Measurements from ENCODE around the gene TUBB1.

Gene TUBB1

DNA sequence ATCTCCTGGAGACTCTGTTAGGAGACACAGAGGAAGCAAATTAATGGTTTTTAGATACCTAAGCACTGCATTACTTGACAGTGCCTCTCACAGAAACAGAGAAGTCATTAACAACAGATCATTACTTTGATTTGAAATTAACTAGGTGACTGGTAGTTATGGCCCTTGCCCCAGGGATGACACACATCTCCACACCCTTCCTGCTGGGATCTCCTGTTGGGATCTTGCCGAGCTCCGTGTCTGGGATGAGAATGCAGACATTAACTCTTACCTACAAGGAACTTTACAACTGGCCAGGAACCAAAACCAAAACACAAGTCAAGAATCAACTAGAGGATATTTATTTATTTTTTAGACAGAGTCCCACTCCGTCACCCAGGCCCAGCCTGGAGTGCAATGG, 25.6 kb downstream of the TUBB1 start:
- peak overlapping the region; percentile 73 for H2AFZ ChIP-seq (ENCODE audit: low read depth, low read length, severe bottlenecking)
- peaks cover 13% of the 10 kb centered on the region for H3F3A ChIP-seq (ENCODE audit: insufficient read depth)
- peaks cover 15% of the 10 kb centered on the region; the same call in 1 of the 2 replicates for H4K20me1 ChIP-seq (ENCODE audit: low read depth, low read length)
- peak overlapping the region; percentile 64; the same call in 1 of the 2 replicates for H3K27ac ChIP-seq (ENCODE audit: low read depth, low read length)
- H3K9me2 ChIP-seq (replicated peaks; ENCODE audit: insufficient read depth, low read length): no peaks in the 10 kb centered on the region
- peaks cover 28% of the 10 kb centered on the region for H3K79me2 ChIP-seq (ENCODE audit: insufficient read depth, low read length)
- H3K36me3 ChIP-seq (ENCODE audit: low read length): no peaks in the 10 kb centered on the region
- TF ChIP-seq EZH2phosphoT487 (conservative IDR thresholded peaks at IDR 0.05; ENCODE audit: low read length): no peak
- TF ChIP-seq, protein P1, sequence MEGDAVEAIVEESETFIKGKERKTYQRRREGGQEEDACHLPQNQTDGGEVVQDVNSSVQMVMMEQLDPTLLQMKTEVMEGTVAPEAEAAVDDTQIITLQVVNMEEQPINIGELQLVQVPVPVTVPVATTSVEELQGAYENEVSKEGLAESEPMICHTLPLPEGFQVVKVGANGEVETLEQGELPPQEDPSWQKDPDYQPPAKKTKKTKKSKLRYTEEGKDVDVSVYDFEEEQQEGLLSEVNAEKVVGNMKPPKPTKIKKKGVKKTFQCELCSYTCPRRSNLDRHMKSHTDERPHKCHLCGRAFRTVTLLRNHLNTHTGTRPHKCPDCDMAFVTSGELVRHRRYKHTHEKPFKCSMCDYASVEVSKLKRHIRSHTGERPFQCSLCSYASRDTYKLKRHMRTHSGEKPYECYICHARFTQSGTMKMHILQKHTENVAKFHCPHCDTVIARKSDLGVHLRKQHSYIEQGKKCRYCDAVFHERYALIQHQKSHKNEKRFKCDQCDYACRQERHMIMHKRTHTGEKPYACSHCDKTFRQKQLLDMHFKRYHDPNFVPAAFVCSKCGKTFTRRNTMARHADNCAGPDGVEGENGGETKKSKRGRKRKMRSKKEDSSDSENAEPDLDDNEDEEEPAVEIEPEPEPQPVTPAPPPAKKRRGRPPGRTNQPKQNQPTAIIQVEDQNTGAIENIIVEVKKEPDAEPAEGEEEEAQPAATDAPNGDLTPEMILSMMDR (IDR thresholded peaks at IDR 0.05; ENCODE audit: insufficient read depth, low read length, poor library complexity, severe bottlenecking): no peak
- H3K27me3 ChIP-seq (ENCODE audit: low read length): no peaks in the 10 kb centered on the region
- no peak overlapping the region for H3K9ac ChIP-seq (ENCODE audit: low read length)
- no peak overlapping the region for H3K4me3 ChIP-seq (ENCODE audit: insufficient read depth, low read length, poor library complexity, severe bottlenecking)
- no peaks in the 10 kb centered on the region for H3K9me3 ChIP-seq (ENCODE audit: insufficient read depth, low read length)
- no peak overlapping the region for H3K4me2 ChIP-seq (ENCODE audit: low read depth, low read length, poor library complexity, severe bottlenecking)

DNA sequence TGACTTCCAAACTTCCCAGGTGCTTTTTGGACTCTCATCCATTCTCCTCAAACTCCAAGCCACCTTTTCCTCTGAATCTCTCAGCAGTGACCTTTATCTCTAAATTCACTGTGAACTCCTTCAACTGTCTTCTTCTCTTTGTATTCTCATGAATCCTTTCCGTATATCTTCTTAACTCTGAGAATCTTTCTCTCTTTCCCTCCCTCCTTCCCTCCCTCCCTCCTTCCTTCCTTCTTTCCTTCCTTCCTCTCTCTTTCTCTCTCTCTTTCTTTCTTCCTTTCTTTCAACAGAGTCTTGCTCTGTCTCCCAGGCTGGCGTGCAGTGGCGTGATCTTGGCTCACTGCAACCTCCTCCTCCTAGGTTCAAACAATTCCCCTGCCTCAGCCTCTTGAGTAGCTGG, 27.6 kb downstream of the TUBB1 start:
- no peaks in the 10 kb centered on the region for H3K9me2 ChIP-seq (replicated peaks; ENCODE audit: insufficient read depth, low read length)
- H3K4me2 ChIP-seq (ENCODE audit: low read depth, low read length, poor library complexity, severe bottlenecking): no peak overlapping the region
- no peaks in the 10 kb centered on the region for H3K9me3 ChIP-seq (ENCODE audit: insufficient read depth, low read length)
- H4K20me1 ChIP-seq (ENCODE audit: low read depth, low read length): no peaks in the 10 kb centered on the region
- H3K9ac ChIP-seq (ENCODE audit: low read length): no peak overlapping the region
- H3K27ac ChIP-seq (ENCODE audit: low read depth, low read length): no peak overlapping the region
- peaks cover 13% of the 10 kb centered on the region for H3F3A ChIP-seq (ENCODE audit: insufficient read depth)
- peaks cover 7% of the 10 kb centered on the region for H3K79me2 ChIP-seq (ENCODE audit: insufficient read depth, low read length)
- TF ChIP-seq EZH2phosphoT487 (conservative IDR thresholded peaks at IDR 0.05; ENCODE audit: low read length): no peak
- TF ChIP-seq, protein P1 (IDR thresholded peaks at IDR 0.05; ENCODE audit: insufficient read depth, low read length, poor library complexity, severe bottlenecking): no peak
- no peaks in the 10 kb centered on the region for H3K27me3 ChIP-seq (ENCODE audit: low read length)
- no peak overlapping the region for H3K4me3 ChIP-seq (ENCODE audit: insufficient read depth, low read length, poor library complexity, severe bottlenecking)
- H3K36me3 ChIP-seq (ENCODE audit: low read length): no peaks in the 10 kb centered on the region
- H2AFZ ChIP-seq (ENCODE audit: low read depth, low read length, severe bottlenecking): no peak overlapping the region

DNA sequence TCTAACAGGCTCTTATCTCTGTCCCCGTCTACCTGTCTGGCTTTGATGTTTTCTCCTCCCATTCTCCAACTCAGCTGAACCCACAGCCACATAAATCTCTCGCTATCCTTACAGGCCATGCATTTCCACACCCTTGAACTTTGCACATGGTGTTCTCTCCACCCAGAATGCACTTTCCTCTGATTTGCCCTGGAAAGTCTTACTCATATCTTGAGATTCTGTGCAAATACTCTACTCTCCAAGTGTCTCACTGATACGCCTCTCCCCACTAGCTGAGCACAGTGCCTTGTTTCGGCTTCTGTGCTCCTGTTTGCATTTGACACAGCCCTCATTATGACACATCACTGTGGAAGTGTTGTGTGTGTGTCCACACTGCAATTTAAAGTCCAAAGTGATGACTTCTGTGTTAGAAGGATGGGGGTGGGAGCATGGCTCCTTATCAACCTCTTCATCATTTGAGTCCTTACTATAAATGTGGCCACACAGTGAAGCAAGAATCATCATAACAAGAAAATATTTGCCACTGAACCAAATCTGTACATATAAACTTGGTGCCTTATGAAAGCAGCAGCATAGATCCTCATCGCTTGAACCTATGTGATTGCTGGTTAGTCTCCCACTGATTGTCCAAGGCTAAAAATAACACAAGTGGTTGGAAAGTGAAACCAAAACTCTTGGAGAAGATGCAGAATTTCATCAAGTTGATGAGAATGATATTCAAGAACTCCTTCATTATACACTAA, 28.9 kb downstream of the TUBB1 start:
- Histone ChIP-seq H3K9me2 (replicated peaks; ENCODE audit: insufficient read depth, low read length) (no peaks in the 10 kb centered on the region), H3K4me3 (ENCODE audit: insufficient read depth, low read length, poor library complexity, severe bottlenecking) (no peak overlapping the region), H3K36me3 (ENCODE audit: low read length) (no peaks in the 10 kb centered on the region), H3F3A (ENCODE audit: insufficient read depth) (peaks cover 13% of the 10 kb centered on the region), H2AFZ (ENCODE audit: low read depth, low read length, severe bottlenecking) (no peak overlapping the region), H4K20me1 (ENCODE audit: low read depth, low read length) (no peaks in the 10 kb centered on the region), H3K9me3 (ENCODE audit: insufficient read depth, low read length) (no peaks in the 10 kb centered on the region), H3K79me2 (ENCODE audit: insufficient read depth, low read length) (no peaks in the 10 kb centered on the region), H3K27ac (ENCODE audit: low read depth, low read length) (no peak overlapping the region), H3K9ac (ENCODE audit: low read length) (no peak overlapping the region), H3K4me2 (ENCODE audit: low read depth, low read length, poor library complexity, severe bottlenecking) (no peak overlapping the region), H3K27me3 (ENCODE audit: low read length) (no peaks in the 10 kb centered on the region)
- TF ChIP-seq, protein P1 (IDR thresholded peaks at IDR 0.05; ENCODE audit: insufficient read depth, low read length, poor library complexity, severe bottlenecking): no peak
- TF ChIP-seq EZH2phosphoT487 (conservative IDR thresholded peaks at IDR 0.05; ENCODE audit: low read length): no peak

Measured in SU-DHL-6 (cell line).